Epidermal melanocyte (primary cell): ENCODE data around the gene HAUS1.
A peak's percentile ranks its signal among the peaks of the same experiment; 100 is the strongest.

Source experiments
- DNase-seq: peaks from one replicate; pipeline ENCODE4 v3.0.0; 2011; ENCODE audit warnings: low spot score; ENCODE audit not compliant: insufficient read length

Gene HAUS1, protein sequence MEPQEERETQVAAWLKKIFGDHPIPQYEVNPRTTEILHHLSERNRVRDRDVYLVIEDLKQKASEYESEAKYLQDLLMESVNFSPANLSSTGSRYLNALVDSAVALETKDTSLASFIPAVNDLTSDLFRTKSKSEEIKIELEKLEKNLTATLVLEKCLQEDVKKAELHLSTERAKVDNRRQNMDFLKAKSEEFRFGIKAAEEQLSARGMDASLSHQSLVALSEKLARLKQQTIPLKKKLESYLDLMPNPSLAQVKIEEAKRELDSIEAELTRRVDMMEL

DNA sequence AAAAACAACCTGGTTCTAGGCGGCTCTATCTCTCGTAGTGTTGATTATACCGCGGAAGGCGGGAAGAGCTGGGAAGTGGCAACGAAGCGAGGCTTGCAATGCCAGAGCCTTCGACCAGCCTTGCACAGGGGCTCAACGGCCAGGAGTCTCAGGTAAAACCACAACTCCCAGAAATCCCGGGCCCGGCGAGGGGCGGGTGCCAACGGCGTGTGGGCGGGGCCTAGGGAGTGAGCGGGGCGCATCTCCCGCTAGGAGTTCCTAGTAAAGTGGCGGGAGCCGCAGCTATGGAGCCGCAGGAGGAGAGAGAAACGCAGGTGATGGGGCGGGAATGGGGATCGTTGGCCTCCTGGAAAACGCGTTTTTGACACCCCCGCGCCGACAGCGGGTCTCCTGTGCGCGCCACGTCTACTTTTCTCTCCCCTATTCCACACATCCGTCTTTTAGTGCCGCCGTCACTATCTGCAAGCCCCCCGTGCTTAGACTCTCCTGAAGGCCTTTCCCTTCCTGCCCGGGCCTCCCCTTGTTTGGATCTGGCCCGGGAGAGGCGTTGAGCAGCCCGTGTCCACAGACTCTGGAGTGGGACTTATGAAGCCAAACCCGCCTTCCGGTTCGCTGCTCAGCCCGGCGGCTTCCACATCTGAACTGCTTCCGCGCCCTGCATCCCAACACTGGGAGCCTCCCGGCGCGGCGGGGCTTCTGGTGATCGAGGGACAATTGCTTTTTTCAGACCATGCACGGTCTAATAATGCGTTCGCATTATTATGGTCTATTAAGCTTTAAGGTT lies at the start of gene HAUS1:
Gene HAUS1, plus strand, starts transcription at position 258 of the 784 bp plus-strand sequence. Its CDS starts 27 bp downstream, at position 285.
- DNase-seq, result peak; percentile 63

DNA sequence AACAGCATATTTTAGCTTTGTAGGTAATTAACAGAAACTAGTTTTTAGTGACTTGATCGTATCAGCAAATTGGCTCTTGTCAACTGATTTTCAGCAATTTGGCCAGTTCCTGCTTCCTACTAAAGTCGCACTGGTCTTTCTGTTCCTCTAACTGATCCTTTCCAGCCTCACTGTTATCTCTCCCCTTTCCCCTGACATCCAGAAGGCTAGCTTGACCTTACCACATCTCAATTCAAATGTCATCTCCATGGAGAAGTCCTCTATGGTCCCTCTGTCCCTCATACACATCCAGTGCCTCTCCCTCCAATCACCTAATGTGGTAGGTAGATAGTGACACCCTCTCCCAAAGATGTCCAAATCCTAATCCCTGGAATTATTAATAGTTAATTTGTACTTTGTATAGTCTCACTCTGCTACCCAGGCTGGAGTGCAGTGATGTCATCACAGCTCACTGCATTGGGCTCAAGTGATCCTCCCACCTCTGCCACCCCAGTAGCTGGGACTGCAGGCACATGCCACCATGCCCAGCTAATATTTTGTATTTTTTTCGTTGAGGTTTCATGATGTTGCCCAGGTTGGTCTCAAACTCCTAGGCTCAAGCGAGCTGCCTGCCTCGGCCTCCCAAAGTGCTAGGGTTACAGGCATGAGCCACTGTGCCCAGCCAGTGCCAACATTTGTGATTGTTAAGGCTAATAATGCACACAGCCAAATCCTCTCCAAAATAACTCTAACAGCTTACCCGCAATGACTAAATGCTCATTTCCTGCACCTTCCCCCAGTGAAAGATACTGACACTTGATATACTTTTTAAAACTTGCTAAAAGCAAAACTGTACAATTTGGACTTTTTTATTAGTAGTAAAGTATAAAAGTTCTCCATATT lies 49.0 kb upstream of the HAUS1 start:
- DNase-seq, result no peak

- DNase-seq, result no peak
Measured at GRCh38 chr18:46055838-46056230, 48.4 kb upstream of the HAUS1 start.

- no peak for DNase-seq
Measured at GRCh38 chr18:46060359-46060841, 43.8 kb upstream of the HAUS1 start.

DNA sequence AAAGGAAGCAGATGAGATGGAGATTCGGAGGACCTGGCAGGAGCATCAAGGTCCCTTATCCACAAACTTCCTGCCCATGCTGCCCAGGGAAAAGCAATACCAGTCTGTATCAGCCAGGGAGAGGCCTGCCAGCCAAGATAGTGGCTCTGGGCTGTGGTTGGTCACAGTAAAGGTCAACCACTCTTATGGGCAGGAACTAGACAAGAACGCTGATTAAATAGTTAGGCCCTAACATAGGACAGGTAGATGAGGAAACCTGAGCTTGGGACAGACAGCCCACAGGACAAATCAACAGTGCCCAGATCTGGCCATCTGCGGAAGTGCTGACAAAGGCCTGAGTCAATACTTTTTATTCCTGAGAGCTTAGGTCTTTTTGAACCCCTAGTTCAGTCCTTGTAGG lies 42.8 kb upstream of the HAUS1 start:
- DNase-seq, result no peak

GRCh38 chr18:46061796-46062195 lies 42.4 kb upstream of the HAUS1 start:
- no peak for DNase-seq

DNA sequence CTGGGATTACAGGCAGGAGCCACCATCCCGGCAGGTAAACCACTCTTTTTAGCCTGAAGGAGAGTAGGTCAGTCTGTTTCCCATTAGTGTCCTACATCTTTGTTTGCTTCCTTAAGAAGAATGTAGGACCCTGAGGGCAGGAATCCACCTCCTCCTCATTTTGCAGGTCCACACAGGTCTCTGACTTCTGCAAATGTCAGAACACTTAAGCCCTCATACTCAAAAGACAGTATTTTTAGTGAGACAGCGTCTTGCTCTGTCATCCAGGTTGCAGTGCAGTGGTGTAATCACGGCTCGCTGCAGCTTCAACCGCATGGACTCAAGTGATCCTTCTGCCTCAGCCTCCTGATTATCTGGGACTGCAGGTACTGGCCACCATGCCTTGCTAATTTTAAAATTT lies 41.4 kb upstream of the HAUS1 start:
- no peak for DNase-seq

DNA sequence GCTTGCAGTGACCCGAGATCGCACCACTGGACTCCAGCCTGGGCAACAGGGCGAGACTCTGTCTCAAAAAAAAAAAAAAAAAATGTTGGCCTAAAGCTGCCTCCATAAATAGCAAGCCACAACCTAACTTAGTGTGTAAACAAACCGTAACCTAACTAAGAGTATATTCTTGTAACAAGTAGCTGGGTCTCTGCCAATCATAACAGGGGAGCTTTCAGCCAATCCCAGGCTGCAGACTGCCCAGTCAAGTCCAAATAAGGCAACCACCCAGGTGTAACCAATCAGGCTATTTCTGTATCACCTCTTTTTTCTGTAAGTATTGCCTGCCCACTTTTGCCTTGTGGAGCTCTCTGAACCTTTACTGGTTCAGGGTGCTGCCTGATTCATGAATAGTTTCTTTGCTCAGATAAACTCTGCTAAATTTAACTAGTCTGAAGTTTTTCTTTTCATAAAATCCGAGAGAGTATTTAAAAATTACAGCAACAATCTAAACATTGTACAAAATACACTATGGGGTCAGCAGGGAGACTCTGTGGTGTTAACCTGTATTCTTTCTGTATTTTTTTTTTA lies 36.7 kb upstream of the HAUS1 start:
- DNase-seq, result no peak

GRCh38 chr18:46068763-46069162 lies 35.4 kb upstream of the HAUS1 start:
- DNase-seq, result no peak

- DNase-seq, result no peak
Measured at GRCh38 chr18:46069524-46069923, 34.7 kb upstream of the HAUS1 start.

GRCh38 chr18:46070232-46070631 lies 34.0 kb upstream of the HAUS1 start:
- no peak for DNase-seq

GRCh38 chr18:46070815-46071652 lies 33.2 kb upstream of the HAUS1 start:
- DNase-seq, result no peak

DNA sequence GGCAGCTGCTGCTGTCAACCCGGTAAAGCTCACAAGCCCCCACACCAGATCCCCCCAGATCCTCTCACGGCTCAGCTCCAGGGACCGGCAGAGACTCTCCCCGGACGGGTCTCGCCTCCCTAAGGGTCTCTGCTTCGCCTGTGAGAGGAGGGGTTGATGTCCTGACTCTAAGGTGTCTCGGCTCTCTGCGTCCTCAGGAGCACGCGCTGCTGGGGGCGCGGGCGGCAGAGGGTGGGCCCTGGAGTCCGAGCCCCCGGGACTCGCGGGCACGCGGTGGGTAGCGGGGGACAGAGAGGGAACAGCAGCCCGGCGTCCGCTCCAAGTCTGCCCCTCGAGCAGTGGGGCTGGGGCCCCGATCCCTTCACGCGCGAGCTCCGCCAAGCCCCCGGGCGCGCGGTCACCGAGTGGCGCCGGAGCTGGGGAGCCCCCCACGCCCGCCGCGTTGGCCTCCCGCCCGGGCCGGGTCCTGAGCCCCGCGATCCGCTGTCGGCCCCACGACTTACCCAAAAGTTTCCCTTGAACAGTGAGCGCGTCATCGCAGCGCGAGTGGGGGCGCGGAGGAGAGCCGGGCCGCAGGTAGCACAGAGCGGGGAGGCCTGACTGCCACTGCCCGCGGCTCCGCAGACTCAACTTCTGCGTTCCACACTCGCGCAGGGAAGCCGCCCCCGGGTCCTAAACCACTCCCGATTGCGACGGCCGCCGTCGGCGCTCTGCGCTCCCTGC lies 32.4 kb upstream of the HAUS1 start, which contains the start of gene PSTPIP2:
Gene PSTPIP2, minus strand, starts transcription at position 608 of the 723 bp plus-strand sequence. Its CDS starts 72 bp downstream, at position 536.
- DNase-seq, result no peak

GRCh38 chr18:46072376-46072867 lies 31.8 kb upstream of the HAUS1 start:
- no peak for DNase-seq

GRCh38 chr18:46072959-46073358 lies 31.2 kb upstream of the HAUS1 start:
- no peak for DNase-seq

GRCh38 chr18:46073474-46074331 lies 30.5 kb upstream of the HAUS1 start:
- DNase-seq, result no peak

DNA sequence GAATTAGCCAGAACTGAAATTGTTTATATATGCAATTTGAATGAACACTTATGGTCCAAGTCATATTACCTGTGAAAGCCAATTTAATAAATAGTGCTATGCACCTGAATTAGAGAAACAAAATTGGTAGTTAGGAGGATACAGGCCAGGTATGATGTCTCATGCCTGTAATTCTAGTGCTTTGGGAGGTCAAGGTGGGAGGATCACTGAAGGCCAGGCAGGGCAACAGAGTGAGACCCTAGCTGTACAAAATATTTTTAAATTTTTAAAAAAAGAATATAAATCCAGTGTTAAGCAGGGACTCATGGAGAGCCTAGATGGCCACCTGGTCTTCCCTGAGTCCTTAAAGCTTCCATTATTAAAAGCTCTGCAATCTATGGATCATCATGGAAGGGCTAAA lies 24.8 kb upstream of the HAUS1 start:
- no peak for DNase-seq

- DNase-seq, result no peak
Measured at GRCh38 chr18:46080156-46080555, 24.0 kb upstream of the HAUS1 start.

DNA sequence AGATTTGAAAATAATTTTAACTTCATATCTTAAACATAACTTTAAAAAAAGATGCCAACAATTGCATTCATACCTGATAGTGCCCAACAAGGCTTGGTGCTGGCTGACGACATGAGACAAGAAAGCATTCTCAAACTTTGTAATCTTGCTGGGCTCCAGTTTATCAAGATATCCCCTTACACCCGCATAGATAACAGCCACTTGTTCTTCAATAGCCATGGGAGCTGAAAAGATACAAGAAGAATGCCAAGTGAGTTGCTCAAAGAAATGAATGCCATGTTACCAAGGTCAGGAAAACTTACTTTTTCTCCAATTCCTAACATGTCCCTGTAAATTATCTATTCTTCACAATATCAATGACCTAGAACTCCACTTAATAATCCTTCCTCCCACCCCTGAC lies 19.8 kb upstream of the HAUS1 start:
- no peak for DNase-seq
